ENCODE results near the gene DAZ1. TPM values are rescaled to one million over a fixed set of nuclear protein-coding genes. Genes with fewer than 3 reads are reported as not detected.

DAZ1 gene, protein sequence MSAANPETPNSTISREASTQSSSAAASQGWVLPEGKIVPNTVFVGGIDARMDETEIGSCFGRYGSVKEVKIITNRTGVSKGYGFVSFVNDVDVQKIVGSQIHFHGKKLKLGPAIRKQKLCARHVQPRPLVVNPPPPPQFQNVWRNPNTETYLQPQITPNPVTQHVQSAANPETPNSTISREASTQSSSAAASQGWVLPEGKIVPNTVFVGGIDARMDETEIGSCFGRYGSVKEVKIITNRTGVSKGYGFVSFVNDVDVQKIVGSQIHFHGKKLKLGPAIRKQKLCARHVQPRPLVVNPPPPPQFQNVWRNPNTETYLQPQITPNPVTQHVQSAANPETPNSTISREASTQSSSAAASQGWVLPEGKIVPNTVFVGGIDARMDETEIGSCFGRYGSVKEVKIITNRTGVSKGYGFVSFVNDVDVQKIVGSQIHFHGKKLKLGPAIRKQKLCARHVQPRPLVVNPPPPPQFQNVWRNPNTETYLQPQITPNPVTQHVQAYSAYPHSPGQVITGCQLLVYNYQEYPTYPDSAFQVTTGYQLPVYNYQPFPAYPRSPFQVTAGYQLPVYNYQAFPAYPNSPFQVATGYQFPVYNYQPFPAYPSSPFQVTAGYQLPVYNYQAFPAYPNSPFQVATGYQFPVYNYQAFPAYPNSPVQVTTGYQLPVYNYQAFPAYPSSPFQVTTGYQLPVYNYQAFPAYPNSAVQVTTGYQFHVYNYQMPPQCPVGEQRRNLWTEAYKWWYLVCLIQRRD
- not detected in 2 replicates for polyA plus RNA-seq

DNA sequence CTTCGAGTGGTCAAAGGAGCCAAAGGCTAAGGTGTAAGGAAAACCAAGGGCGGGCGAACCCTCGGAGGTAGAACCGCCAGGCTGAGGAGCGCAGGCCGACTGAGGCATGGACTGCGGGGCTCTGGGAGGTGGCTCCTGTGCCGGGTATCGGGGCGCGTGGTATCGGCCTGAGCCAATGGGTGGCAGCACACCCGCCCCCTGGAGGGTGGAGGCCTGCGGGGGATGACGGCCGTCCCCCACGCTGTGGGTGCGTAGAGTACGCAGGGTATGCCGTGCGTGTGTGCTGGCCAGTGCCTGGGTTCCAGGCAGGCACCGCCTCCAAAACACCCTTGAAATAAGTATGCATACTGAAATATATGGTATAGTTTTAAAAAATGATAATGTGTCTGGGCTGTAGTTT lies at the start of gene DAZ1:
DAZ1 (minus strand) TSS at position 101 of the 400 bp plus-strand sequence. CDS start 208 bp downstream, outside the sequence.

GRCh38 chrY:23219233-23219632 lies 20.4 kb upstream of the DAZ1 start, which contains the start of gene DAZ2:
Gene DAZ2, plus strand, starts transcription at chrY:23219533. Its CDS starts 208 bp downstream, at chrY:23219741.

Other genes with a start within 250 kb of the DAZ1 start
- gene BPY2, start 214.7 kb downstream of the DAZ1 start, polyA plus RNA-seq: not detected in 2 replicates
- gene DAZ2, start 20.5 kb upstream of the DAZ1 start, polyA plus RNA-seq: not detected in 2 replicates

Measured in Purkinje cell (primary cell).